K562 (cell line): Measurements from ENCODE around the gene CALR3. TPM values are rescaled to one million over a fixed set of nuclear protein-coding genes. Genes with fewer than 3 reads are reported as not detected.

Source experiments
- CHD1 ChIP-seq: fragments of 200-600 bp; sonication (generic); IDR thresholded peaks from one replicate; pipeline ENCODE4 v1.6.1; 2012; ENCODE audit warnings: mild to moderate bottlenecking, moderate library complexity, low read length, inconsistent platforms
- CREB3 ChIP-seq: fragments of 450-650 bp; conservative IDR thresholded peaks from 2 replicates; pipeline ENCODE4 v1.6.1; 2016; ENCODE audit warnings: missing genetic modification characterization, low read depth, mild to moderate bottlenecking, missing compliant biosample characterization, moderate library complexity
- CTBP1 ChIP-seq: fragments of 450-650 bp; IDR thresholded peaks from 2 replicates; pipeline ENCODE4 v1.6.1; 2016; ENCODE audit warnings: borderline replicate concordance
- E2F4 ChIP-seq: sonication (generic); formaldehyde crosslinking; IDR thresholded peaks from 2 replicates; pipeline ENCODE4 v1.8.0; 2022; ENCODE audit warnings: mild to moderate bottlenecking, low read depth, missing genetic modification reagents
- FOS ChIP-seq: IDR thresholded peaks from 3 replicates; pipeline ENCODE4 v1.6.1; 2011; ENCODE audit not compliant: insufficient read length; ENCODE audit errors: extremely low read depth
- FOXP4 ChIP-seq: sonication (generic); formaldehyde crosslinking; IDR thresholded peaks from 2 replicates; pipeline ENCODE4 v1.8.0; 2022; ENCODE audit warnings: mild to moderate bottlenecking, missing genetic modification reagents, borderline replicate concordance
- HDAC2 ChIP-seq: fragments of 450-650 bp; IDR thresholded peaks from 2 replicates; pipeline ENCODE4 v1.6.1; 2016; ENCODE audit warnings: mild to moderate bottlenecking
- HEY1 ChIP-seq: fragments of 250-450 bp; sonication (Bioruptor Pico); IDR thresholded peaks from 2 replicates; pipeline ENCODE4 v1.5.0; 2020; ENCODE audit warnings: mild to moderate bottlenecking, moderate library complexity, borderline replicate concordance
- HNRNPLL ChIP-seq: fragments of 200-400 bp; formaldehyde crosslinking; IDR thresholded peaks from 2 replicates; pipeline ENCODE4 v1.6.1; 2017; ENCODE audit warnings: low read length, low read depth, mild to moderate bottlenecking; ENCODE audit not compliant: poor library complexity, severe bottlenecking
- MYNN ChIP-seq, 2 experiments: sonication (generic); formaldehyde crosslinking in 1 of 2; IDR thresholded peaks; 2 replicates each; pipeline versions ENCODE4 v1.5.0 to v1.6.1; 2016 to 2020; ENCODE audit warnings: antibody characterized with exemption in 1 of 2, missing genetic modification reagents in 1 of 2
- NCOA6 ChIP-seq: fragments of 450-650 bp; IDR thresholded peaks from 2 replicates; pipeline ENCODE4 v1.6.1; 2017; ENCODE audit warnings: mild to moderate bottlenecking
- NR2C2 ChIP-seq, 2 experiments: fragments of 200-800 bp in 1 of 2; sonication (Bioruptor generic) in 1 of 2; sonication (generic) in 1 of 2; formaldehyde crosslinking in 1 of 2; IDR thresholded peaks; 2 replicates each; pipeline versions ENCODE4 v1.6.1 to v1.8.0; 2016 to 2022; ENCODE audit warnings: mild to moderate bottlenecking in 1 of 2, missing compliant biosample characterization in 1 of 2, missing genetic modification characterization in 1 of 2, missing genetic modification reagents in 1 of 2
- OTX1 ChIP-seq: fragments of 450-650 bp; formaldehyde crosslinking; IDR thresholded peaks from 2 replicates; pipeline ENCODE4 v1.4.0; 2022; ENCODE audit warnings: mild to moderate bottlenecking
- PREB ChIP-seq: sonication (generic); formaldehyde crosslinking; IDR thresholded peaks from 2 replicates; pipeline ENCODE4 v1.8.1; 2023; ENCODE audit warnings: mild to moderate bottlenecking, missing genetic modification reagents
- SAFB ChIP-seq: fragments of 200-400 bp; formaldehyde crosslinking; IDR thresholded peaks from 2 replicates; pipeline ENCODE4 v1.6.1; 2017; ENCODE audit warnings: low read depth, low read length, borderline replicate concordance
- SMARCA5 ChIP-seq: fragments of 450-650 bp; IDR thresholded peaks from 2 replicates; pipeline ENCODE4 v1.6.1; 2016
- SMC3 ChIP-seq: conservative IDR thresholded peaks from 2 replicates; pipeline ENCODE4 v1.6.1; 2011; ENCODE audit warnings: low read depth, low read length, improper control_type of control experiment; ENCODE audit not compliant: insufficient read depth
- TAF7 ChIP-seq: fragments of 450-650 bp; IDR thresholded peaks from 2 replicates; pipeline ENCODE4 v1.6.1; 2016; ENCODE audit warnings: missing genetic modification characterization, missing compliant biosample characterization
- THRAP3 ChIP-seq: fragments of 450-650 bp; IDR thresholded peaks from 2 replicates; pipeline ENCODE4 v1.6.1; 2016; ENCODE audit warnings: mild to moderate bottlenecking, inconsistent platforms, borderline replicate concordance
- XRCC5 ChIP-seq: fragments of 200-400 bp; formaldehyde crosslinking; IDR thresholded peaks from 2 replicates; pipeline ENCODE4 v1.6.1; 2017; ENCODE audit warnings: low read depth, mild to moderate bottlenecking, low read length
- ZBTB7A ChIP-seq: IDR thresholded peaks from 2 replicates; pipeline ENCODE4 v1.6.1; 2011; ENCODE audit warnings: low read depth, mild to moderate bottlenecking, low read length, moderate library complexity, borderline replicate concordance; ENCODE audit not compliant: control insufficient read depth
- ZC3H4 ChIP-seq: sonication (generic); formaldehyde crosslinking; IDR thresholded peaks from 2 replicates; pipeline ENCODE4 v1.9.0; 2021; ENCODE audit warnings: missing genetic modification reagents, borderline replicate concordance
- polyA plus RNA-seq, 8 experiments: library from polyadenylated mRNA; depleted of rRNA in 4 of 8; stranded (reverse) in 5 of 8; unstranded in 3 of 8; fragments of >200 nt; fragmentation: Nextera tagmentation in 2 of 8; fragmentation: Illumina TruSeq in 1 of 8; extraction: Ambion mirVana in 2 of 8; extraction: Trizol in 1 of 8; gene quantifications; 2 replicates each; pipeline versions ENCODE4 v1.2.1 to v1.2.3, GENCODE V29; 2011 to 2014; ENCODE audit warnings: inconsistent platforms in 1 of 8, missing spikeins in 1 of 8
- total RNA-seq, 7 experiments: library from RNA; depleted of rRNA in 6 of 7; stranded (reverse); fragments of >200 nt in 6 of 7; fragmentation: Illumina TruSeq in 2 of 7; extraction: Trizol in 2 of 7; gene quantifications; 2 replicates each; pipeline versions ENCODE4 v1.2.1 to v1.2.3, GENCODE V29; 2011 to 2021; ENCODE audit warnings: low replicate concordance in 1 of 7

CALR3 gene
- total and polyA plus RNA-seq, 9 of the 15 experiments (the other 6 are each of a cell fraction or from before 2014, with no cell fraction given), result 0.15 to 0.41 (median 0.22) TPM; not detected in 4

- TF ChIP-seq THRAP3 (no peak), SMARCA5 (no peak), MYNN (IDR thresholded peaks at IDR 0.05) (0 out of 2 replicates have a peak, but pooled peaks have one; percentile 28), MYNN (CRISPR knock-in tag; IDR thresholded peaks at IDR 0.05) (no peak), HNRNPLL (peak; percentile 97), NR2C2 (CRISPR knock-in tag; IDR thresholded peaks at IDR 0.05) (no peak), NR2C2 (tag; IDR thresholded peaks at IDR 0.05) (0 out of 2 replicates have a peak, but pooled peaks have one; percentile 11), CTBP1 (peak; percentile 58), E2F4 (CRISPR knock-in tag) (peak; percentile 11; the same call in 1 of the 2 replicates), SAFB (peak; percentile 91), PREB (CRISPR knock-in tag) (peak; percentile 94; the same call in 1 of the 2 replicates), ZBTB7A (peak; percentile 76; the same call in 1 of the 2 replicates), FOS (no peak), CREB3 (no peak), OTX1 (CRISPR knock-in tag) (no peak), HDAC2 (0 out of 2 replicates have a peak, but pooled peaks have one; percentile 19), SMC3 (no peak), ZC3H4 (CRISPR knock-in tag) (no peak), HEY1 (CRISPR knock-in tag) (no peak), XRCC5 (no peak), FOXP4 (CRISPR knock-in tag) (no peak), CHD1 (peak; percentile 25), NCOA6 (no peak), TAF7 (tag) (peak; percentile 18; the same call in 1 of the 2 replicates)
Observed at GRCh38 chr19:16542045-16542909, 46.3 kb upstream of the CALR3 start, which contains the start of gene CHERP (continued).
